ENCODE results near the gene PLCL2.

The PLCL2 gene

GRCh38 chr3:17014284-17014683 lies 129.5 kb downstream of the PLCL2 start:
- DNase-seq, result no peak

GRCh38 chr3:17014709-17015108 lies 130.0 kb downstream of the PLCL2 start:
- no peak for DNase-seq

GRCh38 chr3:17021614-17022013 lies 136.9 kb downstream of the PLCL2 start:
- no peak for DNase-seq

GRCh38 chr3:17023006-17023664 lies 138.4 kb downstream of the PLCL2 start:
- DNase-seq, result no peak

GRCh38 chr3:17025594-17026139 lies 140.9 kb downstream of the PLCL2 start:
- DNase-seq, result no peak

- DNase-seq, result no peak
Observed at GRCh38 chr3:17027318-17027717, 142.6 kb downstream of the PLCL2 start.

GRCh38 chr3:17028363-17028762 lies 143.6 kb downstream of the PLCL2 start:
- no peak for DNase-seq

- DNase-seq, result no peak
Observed at GRCh38 chr3:17030438-17030837, 145.7 kb downstream of the PLCL2 start.

- DNase-seq, result no peak
Observed at GRCh38 chr3:17030956-17031652, 146.3 kb downstream of the PLCL2 start.

GRCh38 chr3:17032407-17033034 lies 147.8 kb downstream of the PLCL2 start:
- no peak for DNase-seq

- no peak for DNase-seq
Observed at GRCh38 chr3:17033516-17034168, 148.9 kb downstream of the PLCL2 start.

- DNase-seq, result no peak
Observed at GRCh38 chr3:17035033-17035432, 150.3 kb downstream of the PLCL2 start.

- peak; percentile 65 for DNase-seq
Observed at GRCh38 chr3:17035966-17036365, 151.2 kb downstream of the PLCL2 start.

- no peak for DNase-seq
Observed at GRCh38 chr3:17038141-17038540, 153.4 kb downstream of the PLCL2 start.

GRCh38 chr3:17038900-17039553 lies 154.3 kb downstream of the PLCL2 start:
- no peak for DNase-seq

- no peak for DNase-seq
Observed at GRCh38 chr3:17039594-17039993, 154.8 kb downstream of the PLCL2 start.

GRCh38 chr3:17040322-17040989 lies 155.7 kb downstream of the PLCL2 start:
- DNase-seq, result no peak

- DNase-seq, result no peak
Observed at GRCh38 chr3:17040990-17041377, 156.2 kb downstream of the PLCL2 start.

- no peak for DNase-seq
Observed at GRCh38 chr3:17044855-17045254, 160.1 kb downstream of the PLCL2 start.

GRCh38 chr3:17045705-17046104 lies 160.9 kb downstream of the PLCL2 start:
- no peak for DNase-seq

GRCh38 chr3:17046623-17047022 lies 161.9 kb downstream of the PLCL2 start:
- no peak for DNase-seq

- no peak for DNase-seq
Observed at GRCh38 chr3:17047162-17047561, 162.4 kb downstream of the PLCL2 start.

Measured in right hindlimb (tissue), 1 donor.